ENCODE measurements around the gene UBE2I.
"Not testable (repeated sequence)": the region's sequence is repeated elsewhere in the genome, so short reads cannot be mapped to it uniquely, and the experiment has no call there.

UBE2I gene

DNA sequence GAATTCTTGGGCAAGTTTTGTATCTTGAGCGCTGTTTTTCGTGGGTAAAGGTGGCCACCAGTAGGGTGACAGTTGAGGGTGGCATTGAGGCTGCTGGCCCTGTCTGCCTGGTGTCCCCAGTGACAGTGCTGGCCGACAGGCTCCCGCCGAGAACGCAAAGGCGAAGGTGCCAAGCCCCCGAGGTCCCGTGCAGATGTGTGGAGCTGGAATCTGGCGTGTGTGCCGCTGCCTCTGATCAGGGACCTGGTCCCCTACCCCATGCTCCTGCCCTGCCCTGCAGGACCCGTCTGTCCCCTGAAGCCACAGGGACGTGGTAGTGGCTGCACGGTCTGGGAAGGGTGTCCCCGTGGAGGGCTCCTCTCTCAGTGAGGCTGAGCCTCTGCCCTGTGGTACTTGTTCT lies 3.5 kb downstream of the UBE2I start:
- DNase-seq (ENCODE audit: low read depth in 2 of 3, low spot score in 2 of 3) = no peak

DNA sequence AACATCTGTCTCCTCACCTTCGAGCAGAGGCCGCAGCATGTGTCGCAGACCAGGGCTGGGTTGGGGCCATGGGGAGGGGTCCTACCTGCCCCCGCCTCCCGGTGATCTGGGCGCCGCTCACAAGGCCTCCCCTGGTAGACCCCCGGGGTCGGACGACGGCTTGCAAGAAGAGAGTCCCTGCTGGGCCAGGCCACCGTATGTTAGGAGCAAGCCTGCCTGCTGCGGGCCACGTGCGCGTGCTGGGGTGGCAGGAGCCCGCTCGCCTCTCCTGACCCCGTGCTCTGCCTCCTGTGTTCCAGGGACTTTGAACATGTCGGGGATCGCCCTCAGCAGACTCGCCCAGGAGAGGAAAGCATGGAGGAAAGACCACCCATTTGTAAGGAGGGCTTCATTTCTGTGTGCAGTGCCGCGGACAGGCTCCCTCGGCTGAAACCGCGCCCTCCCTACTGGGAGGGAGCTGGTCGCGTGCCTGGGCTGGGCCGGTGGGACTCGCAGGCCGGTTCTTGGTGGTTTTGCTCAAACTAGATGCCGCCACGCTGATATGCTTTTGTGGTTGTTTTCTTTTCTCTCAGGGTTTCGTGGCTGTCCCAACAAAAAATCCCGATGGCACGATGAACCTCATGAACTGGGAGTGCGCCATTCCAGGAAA lies 4.4 kb downstream of the UBE2I start:
- no peak for DNase-seq (ENCODE audit: low read depth in 2 of 3, low spot score in 2 of 3)

DNA sequence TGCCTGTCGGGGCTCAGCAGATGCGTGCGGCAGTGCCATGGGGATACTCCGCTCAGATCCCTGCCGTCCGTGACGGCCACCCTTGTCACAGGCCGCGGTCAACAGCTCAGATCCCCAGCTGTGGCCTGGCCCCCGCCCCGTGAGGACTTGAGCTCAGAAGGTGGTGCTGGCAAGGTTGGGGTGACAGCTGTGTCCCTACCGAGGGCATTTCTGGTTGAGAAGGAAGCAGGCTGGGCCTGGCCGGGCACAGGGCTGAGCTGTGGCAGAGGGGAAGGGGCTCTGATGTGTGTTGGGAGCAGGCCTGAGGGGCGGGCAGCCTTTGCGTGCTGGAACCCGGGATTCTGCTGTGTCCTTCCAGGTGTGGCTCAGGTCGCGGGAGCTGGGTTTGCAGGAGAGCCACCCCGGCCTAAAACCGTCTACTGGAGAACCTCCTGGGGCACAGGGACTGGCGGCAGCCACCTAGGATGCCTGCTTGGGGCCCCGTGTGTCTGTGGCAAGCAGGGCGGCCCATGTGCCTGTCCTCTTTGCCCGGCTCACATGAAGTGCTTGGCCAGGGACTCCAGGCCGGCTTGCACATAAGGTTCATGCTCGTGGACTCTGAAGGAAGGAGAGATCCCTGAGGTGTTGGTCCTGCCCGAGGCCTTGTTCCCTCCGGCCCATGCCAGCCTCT lies 5.1 kb downstream of the UBE2I start:
- no peak for DNase-seq (ENCODE audit: low read depth in 2 of 3, low spot score in 2 of 3)

DNA sequence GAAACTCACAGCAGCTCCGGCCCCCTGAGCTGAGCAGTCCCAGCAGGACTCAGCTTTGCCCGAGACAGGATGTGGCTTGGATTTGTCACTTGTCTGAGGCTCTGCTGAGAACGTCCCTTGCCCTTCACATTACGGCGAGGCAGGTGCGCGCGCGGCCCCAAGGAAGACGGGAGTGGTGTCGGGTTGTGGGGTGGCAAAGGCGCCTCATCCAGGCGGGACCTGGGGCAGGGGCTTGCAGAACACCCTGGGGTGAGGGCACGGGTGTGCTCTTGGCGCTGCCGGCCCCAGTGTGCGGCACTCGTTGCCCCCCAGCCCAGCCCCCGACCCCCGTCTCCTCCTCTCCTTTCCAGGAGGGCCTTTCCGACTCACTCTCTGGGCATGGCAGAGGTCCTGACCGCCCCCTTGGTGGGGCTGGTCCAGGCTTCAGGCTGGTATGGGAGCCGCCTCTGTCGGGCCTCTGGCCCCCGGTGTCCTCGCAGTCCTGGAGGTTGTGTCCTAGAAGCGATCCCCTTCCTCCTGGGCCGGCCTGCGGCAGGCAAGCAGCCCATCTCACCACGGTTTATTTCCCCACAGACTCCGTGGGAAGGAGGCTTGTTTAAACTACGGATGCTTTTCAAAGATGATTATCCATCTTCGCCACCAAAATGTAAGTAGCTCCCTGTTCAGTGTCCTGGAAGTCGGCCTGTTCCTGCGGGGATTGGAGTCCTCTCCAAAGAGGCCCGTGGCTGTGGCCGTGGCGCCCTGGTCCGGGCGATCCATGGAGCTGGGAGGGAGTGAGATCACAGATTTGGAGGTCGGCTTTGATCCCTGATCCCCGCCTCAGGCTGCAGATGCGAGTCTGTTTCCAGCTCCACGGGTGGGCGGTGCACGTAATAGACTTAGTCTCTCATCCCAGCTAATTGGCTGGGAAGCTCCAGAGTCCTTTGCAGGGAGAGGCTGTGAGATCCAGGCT lies 5.9 kb downstream of the UBE2I start:
- no peak for DNase-seq (ENCODE audit: low read depth in 2 of 3, low spot score in 2 of 3)

DNA sequence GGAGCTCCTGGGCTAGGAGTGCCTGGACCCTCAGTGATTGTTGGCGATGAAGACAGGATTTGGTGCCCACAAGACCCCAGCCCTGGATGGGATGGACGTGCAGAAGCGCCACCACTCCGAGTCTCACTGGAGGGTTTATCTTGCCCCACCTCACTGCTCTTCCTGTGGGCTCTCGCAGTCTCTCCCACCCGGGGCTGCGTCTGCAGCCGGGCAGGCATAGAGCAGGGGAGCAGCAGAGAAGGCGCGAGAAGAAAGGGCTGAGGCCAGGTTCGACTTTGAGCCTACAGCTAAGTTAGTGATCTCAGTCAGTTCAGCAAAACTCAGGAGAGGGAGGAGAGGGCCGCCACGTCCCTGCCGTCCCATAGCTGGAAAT lies 6.6 kb downstream of the UBE2I start:
- DNase-seq (ENCODE audit: low read depth in 2 of 3, low spot score in 2 of 3) = no peak

DNA sequence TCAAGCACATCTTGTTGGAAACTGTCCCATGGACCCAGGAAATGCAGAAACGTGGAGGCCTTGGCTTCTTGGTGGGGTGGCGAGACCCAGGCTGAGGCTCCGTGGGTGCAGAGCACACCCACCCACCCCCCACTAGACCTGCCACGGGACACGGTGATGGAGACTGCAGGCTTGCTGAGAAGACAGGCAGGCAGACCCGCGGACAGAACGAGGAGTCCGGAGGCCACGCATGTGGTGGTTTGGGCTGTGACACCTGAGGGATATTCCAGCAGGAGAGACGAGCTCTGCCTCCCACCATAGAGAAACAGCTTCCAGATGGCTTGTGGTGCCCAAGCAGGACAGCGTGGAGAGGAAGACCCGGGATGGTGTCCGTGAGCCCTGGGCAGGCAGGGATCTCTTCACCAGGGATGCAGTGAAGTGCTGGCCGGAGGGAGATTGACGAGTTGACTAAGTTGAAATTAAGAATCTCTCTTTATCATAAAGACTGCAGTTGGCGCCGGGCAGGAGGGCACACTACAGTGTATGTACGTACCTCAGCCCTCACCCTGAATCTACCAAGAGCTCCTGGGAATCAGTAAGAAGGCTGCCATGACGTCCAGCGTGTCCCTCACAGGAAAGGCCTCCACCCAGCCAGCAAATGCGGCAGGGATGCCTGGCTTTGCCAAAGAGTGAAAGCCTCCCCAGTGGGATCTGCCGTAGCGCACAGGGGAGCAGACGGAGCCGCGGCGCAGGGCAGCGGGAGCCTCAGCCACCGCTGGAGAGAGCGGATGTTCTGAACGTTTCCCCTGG lies 8.2 kb downstream of the UBE2I start:
- no peak for DNase-seq (ENCODE audit: low read depth in 2 of 3, low spot score in 2 of 3)

DNA sequence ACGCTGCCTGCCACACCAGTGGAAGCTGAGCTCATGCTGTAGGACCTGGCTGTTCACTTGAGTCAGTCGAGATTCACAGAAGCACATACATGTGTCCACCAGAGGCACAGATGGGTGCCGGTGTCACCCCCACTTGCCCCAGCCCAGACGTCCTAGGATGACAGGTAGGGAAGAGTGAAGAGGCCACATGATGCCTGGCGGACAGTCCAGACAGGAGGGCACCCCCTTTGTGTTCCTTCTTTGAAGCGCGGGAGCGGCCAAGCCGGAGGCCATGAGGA lies 8.8 kb downstream of the UBE2I start:
- no peak for DNase-seq (ENCODE audit: low read depth in 2 of 3, low spot score in 2 of 3)

DNA sequence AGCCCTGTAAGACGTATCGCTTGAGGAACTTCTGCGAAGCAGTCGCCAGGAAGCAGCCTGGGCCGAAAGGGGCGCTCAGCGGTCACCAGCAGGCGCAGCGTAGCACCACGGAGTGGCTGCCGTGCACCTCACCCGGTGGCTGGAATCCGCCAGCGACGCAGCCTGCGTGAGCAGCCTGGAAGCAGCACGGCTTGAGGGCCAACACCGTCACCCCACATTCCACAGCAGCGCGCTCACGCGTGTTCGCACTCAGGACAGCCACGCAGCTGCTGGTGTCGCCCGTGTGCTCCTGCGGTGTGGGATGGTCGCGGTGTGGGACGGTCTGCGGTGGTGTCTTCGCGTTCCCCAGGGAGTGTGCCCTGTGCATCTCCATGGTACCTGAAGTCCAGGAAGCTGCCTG lies 9.6 kb downstream of the UBE2I start:
- DNase-seq (ENCODE audit: low read depth in 2 of 3, low spot score in 2 of 3) = no peak

DNA sequence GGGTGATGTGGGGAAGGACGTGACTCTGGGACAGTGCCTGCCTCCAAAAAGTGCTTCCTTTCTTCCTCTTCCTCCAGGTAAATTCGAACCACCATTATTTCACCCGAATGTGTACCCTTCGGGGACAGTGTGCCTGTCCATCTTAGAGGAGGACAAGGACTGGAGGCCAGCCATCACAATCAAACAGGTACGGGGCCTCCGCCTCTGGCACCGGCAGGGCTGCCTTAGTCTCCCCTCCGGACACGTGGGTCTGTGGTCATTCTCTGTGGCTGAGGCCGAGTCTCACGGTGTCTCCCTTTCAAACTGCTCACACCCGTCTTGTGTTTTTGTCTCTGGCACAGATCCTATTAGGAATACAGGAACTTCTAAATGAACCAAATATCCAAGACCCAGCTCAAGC lies 10.7 kb downstream of the UBE2I start:
- DNase-seq (ENCODE audit: low read depth in 2 of 3, low spot score in 2 of 3) = no peak

DNA sequence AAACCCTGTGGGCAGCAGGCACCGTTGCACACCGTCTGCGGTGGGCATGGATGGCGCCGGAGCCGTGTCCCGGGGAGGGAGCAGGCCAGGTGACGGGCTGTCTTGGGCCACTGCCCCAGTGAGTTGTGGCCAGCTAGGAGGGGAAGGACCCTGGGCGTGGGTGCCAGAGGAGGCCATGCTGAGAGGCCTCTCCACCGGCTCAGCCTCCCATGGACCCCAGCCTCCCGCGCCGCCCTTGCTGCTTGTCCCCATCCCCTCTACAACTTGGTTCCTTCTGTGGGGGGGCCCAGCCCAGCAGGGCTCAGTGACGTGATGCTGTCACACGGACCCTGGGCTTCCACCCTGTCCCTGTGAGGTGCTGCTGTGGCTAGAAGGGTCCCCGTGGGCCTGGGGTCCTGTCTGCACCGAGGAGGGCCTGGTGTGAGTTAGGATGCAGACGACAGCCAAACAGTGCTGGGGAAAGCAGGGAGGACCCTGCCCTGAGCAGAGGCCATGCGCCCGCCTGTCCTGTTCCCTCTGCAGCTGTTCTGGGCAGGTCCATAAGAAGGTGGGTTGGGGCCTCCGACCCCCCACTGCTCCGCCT lies 11.3 kb downstream of the UBE2I start:
- DNase-seq (ENCODE audit: low read depth in 2 of 3, low spot score in 2 of 3) = no peak

DNA sequence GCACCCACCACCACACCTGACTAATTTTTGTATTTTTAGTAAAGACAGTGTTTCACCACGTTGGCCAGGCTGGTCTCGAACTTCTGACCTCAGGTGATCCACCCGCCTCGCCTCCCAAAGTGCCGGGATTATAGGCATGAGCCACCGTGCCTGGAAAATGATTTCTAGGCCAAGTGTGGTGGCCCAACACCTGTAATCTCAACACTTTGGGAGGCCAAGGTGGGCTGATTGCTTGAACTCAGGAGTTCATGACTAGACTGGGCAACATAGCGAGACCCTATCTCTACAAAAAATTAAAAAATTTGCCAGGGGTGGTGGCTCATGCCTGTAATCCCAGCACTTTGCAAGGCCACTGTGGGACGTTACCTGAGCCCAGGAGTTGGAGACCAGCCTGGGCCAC lies 13.0 kb downstream of the UBE2I start:
- no peak for DNase-seq (ENCODE audit: low read depth in 2 of 3, low spot score in 2 of 3)

DNA sequence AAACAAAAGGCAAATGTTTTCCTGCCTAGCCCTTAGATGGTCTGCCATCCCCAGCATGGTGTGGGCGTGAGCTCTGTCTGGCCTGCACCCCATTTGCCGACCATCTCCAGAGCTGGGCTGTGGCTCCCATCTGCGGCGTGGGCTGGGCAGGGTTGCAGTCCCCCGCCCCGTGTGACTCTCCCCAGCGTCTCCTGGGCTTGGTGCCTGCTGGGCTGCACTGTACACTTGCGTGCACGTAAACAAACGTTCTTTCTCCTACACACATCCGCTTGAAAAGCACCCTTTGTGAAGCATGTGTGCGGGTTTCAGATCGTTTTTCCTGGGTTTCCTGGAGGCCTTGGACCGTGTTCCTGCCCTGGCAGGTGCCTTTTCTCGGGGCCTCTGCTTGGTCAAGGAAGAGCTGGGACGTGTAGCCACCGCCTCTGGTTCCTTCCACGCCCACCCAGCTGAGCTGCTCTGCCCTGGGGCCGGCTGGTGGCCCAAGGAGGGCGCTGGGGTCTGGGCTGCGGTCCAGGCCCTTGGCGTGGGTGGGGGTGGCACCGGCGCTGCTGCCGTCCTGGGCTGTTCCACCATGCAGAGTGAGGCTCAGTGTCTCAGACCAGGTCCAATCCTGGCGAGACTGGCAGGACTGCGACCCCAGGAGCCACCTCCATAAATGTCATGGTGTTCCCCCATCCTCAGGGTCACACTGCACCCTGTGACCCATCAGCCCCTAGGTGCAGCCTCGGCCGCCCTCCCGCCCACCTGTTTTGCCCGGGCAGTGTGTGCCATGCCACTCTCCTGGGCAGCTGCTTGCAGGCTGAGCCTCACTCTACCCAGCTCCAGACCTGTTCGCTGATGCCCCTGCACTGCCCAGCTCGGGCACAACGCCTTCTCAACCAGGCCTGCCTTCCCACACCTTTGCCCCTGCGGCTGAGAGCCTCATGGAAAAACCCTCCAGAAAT lies 14.1 kb downstream of the UBE2I start:
- no peak for DNase-seq (ENCODE audit: low read depth in 2 of 3, low spot score in 2 of 3)

DNA sequence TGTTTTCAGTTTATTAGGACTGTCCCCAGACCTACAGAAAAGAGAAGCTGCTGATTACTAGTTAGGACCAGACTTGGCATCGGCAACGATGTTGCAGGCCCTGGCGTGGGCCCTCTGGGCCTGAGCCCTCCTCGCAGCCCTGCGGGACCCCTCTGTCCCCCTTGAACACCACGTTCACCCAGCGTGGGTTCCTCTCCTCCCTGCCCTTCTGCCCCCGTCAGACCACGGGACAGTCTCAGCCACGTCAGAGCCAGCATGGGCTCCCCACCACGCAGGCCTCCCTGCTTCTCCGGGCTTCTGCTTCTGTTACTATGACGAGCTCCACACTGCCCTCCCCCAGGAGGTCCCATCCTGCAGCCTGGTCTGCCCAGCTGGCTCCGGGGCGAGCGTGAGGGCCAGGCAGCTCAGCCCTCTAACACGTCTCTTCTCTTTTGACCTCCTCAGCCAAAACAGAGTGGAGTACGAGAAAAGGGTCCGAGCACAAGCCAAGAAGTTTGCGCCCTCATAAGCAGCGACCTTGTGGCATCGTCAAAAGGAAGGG lies 14.9 kb downstream of the UBE2I start:
- DNase-seq (ENCODE audit: low read depth in 2 of 3, low spot score in 2 of 3) = no peak

DNA sequence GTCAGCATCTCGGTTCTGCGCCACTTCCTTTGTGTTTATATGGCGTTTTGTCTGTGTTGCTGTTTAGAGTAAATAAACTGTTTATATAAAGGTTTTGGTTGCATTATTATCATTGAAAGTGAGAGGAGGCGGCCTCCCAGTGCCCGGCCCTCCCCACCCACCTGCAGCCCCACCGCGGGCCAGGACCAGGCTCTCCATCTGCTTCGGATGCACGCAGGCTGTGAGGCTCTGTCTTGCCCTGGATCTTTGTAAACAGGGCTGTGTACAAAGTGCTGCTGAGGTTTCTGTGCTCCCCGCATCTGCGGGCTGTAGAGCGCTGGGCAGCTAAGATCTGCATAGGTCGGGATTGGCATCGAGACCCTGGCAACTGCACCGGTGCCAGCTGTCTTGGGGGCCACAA lies 15.8 kb downstream of the UBE2I start:
- no peak for DNase-seq (ENCODE audit: low read depth in 2 of 3, low spot score in 2 of 3)

DNA sequence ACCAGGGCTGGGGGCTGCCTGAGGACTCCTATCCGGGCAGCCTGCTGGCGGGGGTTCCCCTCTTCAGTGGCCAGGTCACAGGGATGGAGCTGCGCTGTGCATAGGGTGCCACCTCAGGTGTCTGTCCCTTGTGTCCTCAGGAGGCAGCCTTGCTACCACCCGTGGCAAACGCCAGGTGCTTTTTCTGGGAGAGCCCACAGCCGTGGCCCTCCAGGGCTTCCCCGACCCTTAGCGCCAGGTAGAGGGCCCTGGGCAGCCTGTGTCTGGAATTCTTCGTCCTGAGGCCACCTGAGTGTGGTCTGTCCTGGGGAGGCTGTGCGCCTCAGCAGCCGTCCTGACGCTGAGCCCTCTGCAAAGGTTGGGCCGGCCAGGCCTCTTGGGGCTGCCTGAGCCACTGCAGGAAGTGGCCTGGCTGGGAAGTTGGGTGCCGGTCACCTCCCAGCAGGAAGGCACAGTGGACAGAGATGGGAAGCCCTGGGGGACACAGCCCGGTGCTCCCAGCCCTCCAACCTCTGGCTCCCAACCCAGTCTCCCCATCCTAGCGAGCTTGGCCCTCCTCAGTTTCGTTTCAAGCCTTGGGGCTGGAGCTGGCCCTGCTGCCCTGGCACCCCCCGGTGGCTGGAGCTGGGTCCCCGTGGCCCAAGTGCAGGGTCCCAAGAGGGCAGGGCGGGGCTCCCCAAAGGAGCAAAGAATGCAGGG lies 16.4 kb downstream of the UBE2I start:
- DNase-seq (ENCODE audit: low read depth in 2 of 3, low spot score in 2 of 3) = no peak

DNA sequence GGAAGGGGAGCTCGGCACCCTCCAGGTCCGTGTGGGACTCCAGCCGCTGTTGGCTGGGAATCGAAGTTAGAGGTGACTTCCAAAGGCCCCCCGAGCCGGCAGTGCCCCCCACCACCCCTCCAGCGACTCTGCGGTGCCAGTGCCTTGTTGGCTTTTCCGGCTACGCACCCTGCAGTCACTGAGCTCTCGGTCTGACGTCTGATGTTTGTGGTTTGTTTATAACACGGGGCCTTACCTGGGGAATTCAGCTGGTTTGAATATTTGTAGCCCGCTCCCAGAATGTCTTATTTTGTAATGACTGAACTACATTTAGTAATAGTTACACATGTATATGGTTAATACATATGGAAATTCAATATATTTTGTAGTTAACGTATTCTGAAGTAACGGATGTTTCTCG lies 17.0 kb downstream of the UBE2I start:
- no peak for DNase-seq (ENCODE audit: low read depth in 2 of 3, low spot score in 2 of 3)

DNA sequence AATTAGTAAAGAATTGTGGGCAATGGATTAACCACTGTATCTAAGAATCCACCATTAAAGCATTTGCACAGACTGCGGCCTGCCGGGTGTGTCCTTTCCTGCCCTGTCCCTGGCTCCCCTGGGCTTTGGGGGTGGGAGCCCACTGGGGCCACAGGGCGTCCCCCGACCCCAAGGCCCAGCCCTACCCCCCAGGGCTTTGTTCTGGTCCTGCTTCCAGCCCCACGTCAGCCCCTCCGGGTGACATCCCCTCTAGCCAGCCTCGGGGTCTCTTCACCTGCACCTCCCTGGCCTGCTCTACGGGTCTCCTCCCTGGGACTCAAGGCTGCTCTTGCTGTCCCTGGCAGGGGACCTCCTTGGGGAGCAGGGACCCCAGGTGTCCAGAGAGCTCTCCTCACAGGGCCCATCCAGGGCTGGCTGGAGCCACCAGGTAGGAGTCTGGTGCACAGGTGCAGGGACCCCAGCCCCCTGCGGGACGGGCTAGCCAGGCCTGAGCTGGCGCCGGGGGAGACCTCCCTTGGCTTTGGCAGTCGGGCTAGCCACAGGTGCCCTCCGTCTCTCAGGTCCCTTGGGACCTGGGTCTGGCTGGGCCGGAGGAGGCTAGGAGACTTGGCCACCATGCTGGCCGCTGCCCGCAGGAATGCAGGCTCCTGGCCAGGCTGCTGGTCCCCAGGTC lies 17.6 kb downstream of the UBE2I start:
- DNase-seq (ENCODE audit: low read depth in 2 of 3, low spot score in 2 of 3) = no peak

DNA sequence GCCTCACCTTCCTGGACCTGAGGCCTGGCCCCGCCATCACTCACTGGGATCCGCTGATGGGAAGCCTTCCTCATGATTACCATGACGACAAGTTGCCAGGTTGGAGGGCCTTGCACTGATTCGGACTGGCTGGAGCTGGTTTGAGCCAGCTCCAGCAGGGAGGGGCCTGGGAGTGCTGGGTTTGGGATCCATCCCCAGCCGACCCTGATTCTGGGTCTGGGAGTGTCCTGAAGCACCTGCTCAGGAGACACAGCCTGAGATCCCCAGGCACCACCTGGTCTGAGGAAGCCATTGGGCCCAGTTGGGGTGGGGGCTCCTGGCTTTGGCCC lies 18.1 kb downstream of the UBE2I start:
- DNase-seq (ENCODE audit: low read depth in 2 of 3, low spot score in 2 of 3) = no peak

DNA sequence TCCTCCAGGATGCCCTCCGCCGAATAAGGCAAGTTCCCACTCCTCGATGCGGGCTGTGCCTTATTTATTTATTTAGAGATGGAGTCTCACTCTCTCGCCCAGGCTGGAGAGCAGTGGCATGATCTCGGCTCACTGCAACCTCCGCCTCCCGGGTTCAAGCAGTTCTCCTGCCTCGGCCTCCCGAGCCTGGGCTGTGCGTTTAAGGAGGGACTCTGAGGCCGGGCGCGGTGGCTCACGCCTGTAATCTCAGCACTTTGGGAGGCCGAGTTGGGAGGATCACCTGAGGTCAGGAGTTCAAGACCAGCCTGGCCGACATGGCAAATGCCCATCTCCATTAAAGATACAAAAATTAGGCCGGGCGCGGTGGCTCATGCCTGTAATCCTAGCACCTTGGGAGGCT lies 18.7 kb downstream of the UBE2I start:
- not testable (repeated sequence) for DNase-seq (ENCODE audit: low read depth in 2 of 3, low spot score in 2 of 3)

Data from activated CD8-positive, alpha-beta memory T cell treated with anti-CD3 and anti-CD28 coated beads for 48 hours (primary cell).